GM10266 (cell line): ENCODE measurements around the gene TMEM33.

ENCODE experiments used
- DNase-seq: peaks from one replicate; pipeline ENCODE4 v3.0.0; 2012; ENCODE audit errors: extremely low spot score
- CTCF ChIP-seq: IDR thresholded peaks from 2 replicates; pipeline ENCODE4 v1.5.1; 2012; ENCODE audit warnings: mild to moderate bottlenecking, low read depth; ENCODE audit not compliant: control insufficient read depth, insufficient read depth; ENCODE audit errors: missing control alignments

Gene TMEM33

GRCh38 chr4:41940834-41941233, 5.6 kb downstream of the TMEM33 start:
- DNase-seq = no peak
- TF ChIP-seq CTCF = no peak

GRCh38 chr4:41943506-41943905, 8.3 kb downstream of the TMEM33 start:
- TF ChIP-seq CTCF = no peak
- DNase-seq = no peak

GRCh38 chr4:41944089-41944488, 8.9 kb downstream of the TMEM33 start:
- no peak for DNase-seq

GRCh38 chr4:41949531-41949930, 14.3 kb downstream of the TMEM33 start:
- DNase-seq = no peak
- TF ChIP-seq CTCF = no peak

More at GRCh38 chr4:41944089-41944488, 8.9 kb downstream of the TMEM33 start:
- TF ChIP-seq CTCF = no peak

- peak; percentile 45 for TF ChIP-seq CTCF
Measured at GRCh38 chr4:41957634-41958033, 22.4 kb downstream of the TMEM33 start.

GRCh38 chr4:41963105-41963504, 27.9 kb downstream of the TMEM33 start:
- DNase-seq = no peak
- peak; percentile 16 for TF ChIP-seq CTCF

More at GRCh38 chr4:41957634-41958033, 22.4 kb downstream of the TMEM33 start:
- peak; percentile 48 for DNase-seq

- TF ChIP-seq CTCF = no peak
- DNase-seq = no peak
Measured at GRCh38 chr4:41964401-41964800, 29.2 kb downstream of the TMEM33 start.
